ENCODE results near the gene LMO1. TPM values are rescaled to one million over a fixed set of nuclear protein-coding genes. Genes with fewer than 3 reads are reported as not detected.

LMO1 gene
- total and polyA plus RNA-seq, 2 of the 8 experiments (the other 6 are each of a cell fraction or from before 2014, with no cell fraction given): 0.17 TPM; not detected in 1

- H3K18ac ChIP-seq (ENCODE audit: extremely low read depth, low read length): no peak overlapping the region
- FAIRE-seq (no peak), DNase-seq (ENCODE audit: low read depth in 1 of 2, low spot score in 2 of 2) (no peak)
- no peaks in the 10 kb centered on the region; a peak in 1 of 7 replicates for H3K4me1 ChIP-seq (replicated peaks in 1 of 4; ENCODE audit: control insufficient read depth in 3 of 4, insufficient read depth in 4 of 4, low read length in 3 of 4)
- no peak overlapping the region for H4K8ac ChIP-seq (ENCODE audit: extremely low read depth, insufficient read depth, low read length)
- POLR2A ChIA-PET (ENCODE audit: partially characterized antibody): no interaction called here
- no peak overlapping the region for H3K27ac ChIP-seq (ENCODE audit: low read depth, low read length)
- H2BK120ac ChIP-seq (replicated peaks; ENCODE audit: low read depth, low read length): no peak overlapping the region
- H3K27me3 ChIP-seq (replicated peaks in 1 of 4; ENCODE audit: control insufficient read depth in 3 of 4, extremely low read depth in 1 of 4, insufficient read depth in 3 of 4, low read length in 3 of 4): peaks cover 0 to under 1% (median 0%) of the 10 kb centered on the region in 4 experiments; a peak in 2 of 7 replicates
- H2BK5ac ChIP-seq (ENCODE audit: low read depth, low read length): no peak overlapping the region
- no peak overlapping the region for H2AFZ ChIP-seq (ENCODE audit: low read length)
- CTCF ChIA-PET (ENCODE audit: partially characterized antibody): interaction anchor here (1.3 to 5.3 kb wide), 2 partner anchors 13 to 57 kb away, joined by 4 to 59 read pairs; partner anchors contain the start of gene LMO1
- no peaks in the 10 kb centered on the region for H3K36me3 ChIP-seq (ENCODE audit: control insufficient read depth in 2 of 4, insufficient read depth in 4 of 4, low read length in 3 of 4)
- no peaks in the 10 kb centered on the region for H3K79me1 ChIP-seq (ENCODE audit: low read depth, low read length)
- H3K23ac ChIP-seq (ENCODE audit: insufficient read length): no peak overlapping the region
- no peak overlapping the region for H3K56ac ChIP-seq (replicated peaks; ENCODE audit: insufficient read length, low read depth, low read length)
- WGBS, 2 experiments (ENCODE audit: extremely low coverage in 1 of 2, insufficient coverage in 1 of 2, insufficient read length in 1 of 2, insufficient replicate concordance in 2 of 2, low coverage in 1 of 2, low lambda C conversion rate in 2 of 2, missing lambda C conversion rate in 1 of 2): 75% methylated on average over 4 of the region's 4 CpGs; no CpG with 5 or more reads in 1 of the 2 experiments
- no peaks in the 10 kb centered on the region for H3K23me2 ChIP-seq (ENCODE audit: low read depth, low read length)
- no peak overlapping the region for H4K5ac ChIP-seq (ENCODE audit: insufficient read length, low read depth, low read length)
- no peak overlapping the region for H3K14ac ChIP-seq (ENCODE audit: insufficient read length)
- H4K20me1 ChIP-seq (replicated peaks in 1 of 2; ENCODE audit: control insufficient read depth in 1 of 2, insufficient read depth in 2 of 2, low read length in 2 of 2): no peaks in the 10 kb centered on the region
- H2BK12ac ChIP-seq (ENCODE audit: low read depth, low read length): no peak overlapping the region
- H3K4me2 ChIP-seq (ENCODE audit: insufficient read depth in 1 of 2, low read depth in 2 of 2, low read length in 2 of 2): no peak overlapping the region
- no peak overlapping the region for H3K9ac ChIP-seq (replicated peaks in 1 of 4; ENCODE audit: extremely low read depth in 1 of 4, low read depth in 3 of 4, low read length in 3 of 4)
- no peak overlapping the region for H3K4me3 ChIP-seq (ENCODE audit: extremely low read depth in 1 of 4, insufficient read depth in 2 of 4, low read depth in 3 of 4, low read length in 4 of 4)
- H2AK5ac ChIP-seq (ENCODE audit: low read depth, low read length): no peak overlapping the region
- no peak overlapping the region for H2BK20ac ChIP-seq (ENCODE audit: low read length)
- TF ChIP-seq NRF1 (IDR thresholded peaks at IDR 0.05; ENCODE audit: low read depth, low read length) (no peak), POU5F1 (IDR thresholded peaks at IDR 0.05; ENCODE audit: low read depth, low read length) (no peak), CBX5 (IDR thresholded peaks at IDR 0.05; ENCODE audit: low read depth, low read length) (no peak), FOSL1 (IDR thresholded peaks at IDR 0.05; ENCODE audit: insufficient read depth, low read depth, low read length) (no peak), BRCA1 (IDR thresholded peaks at IDR 0.05; ENCODE audit: low read depth, low read length) (no peak)
- H3K79me2 ChIP-seq (ENCODE audit: control insufficient read depth in 1 of 2, insufficient read depth in 2 of 2, low read length in 2 of 2): no peaks in the 10 kb centered on the region
- no peaks in the 10 kb centered on the region for H3K9me3 ChIP-seq (ENCODE audit: insufficient read depth in 2 of 2, low read depth in 1 of 2, low read length in 1 of 2)
- H3K4ac ChIP-seq (replicated peaks; ENCODE audit: insufficient read length, low read depth, low read length): no peak overlapping the region
- H4K91ac ChIP-seq (replicated peaks; ENCODE audit: insufficient read length, low read length): no peak overlapping the region
- no peak overlapping the region for H2BK15ac ChIP-seq (ENCODE audit: low read length)
These were observed 12.8 kb upstream of the LMO1 start for GRCh38 chr11:8276528-8276927.
